Thymus (tissue), 11 donors: Measurements from ENCODE around the gene BCKDHB. TPM values are rescaled to one million over a fixed set of nuclear protein-coding genes. Genes with fewer than 3 reads are reported as not detected.
"Not testable (repeated sequence)": the region's sequence is repeated elsewhere in the genome, so short reads cannot be mapped to it uniquely, and the experiment has no call there.

ENCODE experiments used
- DNase-seq, 9 donors: peaks; one replicate each; pipeline ENCODE4 v3.0.0-alpha.2; 2013; ENCODE audit warnings: low spot score in 9 of 9, low read depth in 6 of 9, missing footprints in 1 of 9
- H3K27ac ChIP-seq, 2 donors: one replicate each; pipeline ENCODE4 v1.5.1; 2013; ENCODE audit warnings: control low read depth in 1 of 2, low read depth in 1 of 2, low read length in 1 of 2, mild to moderate bottlenecking in 1 of 2, moderate library complexity in 1 of 2
- H3K27me3 ChIP-seq, 2 donors: one replicate each; pipeline ENCODE4 v1.5.1; 2013; ENCODE audit warnings: low read length in 1 of 2; ENCODE audit not compliant: control insufficient read depth in 2 of 2, insufficient read depth in 1 of 2
- H3K36me3 ChIP-seq, 2 donors: one replicate each; pipeline ENCODE4 v1.5.1; 2013; ENCODE audit warnings: low read length in 1 of 2, mild to moderate bottlenecking in 1 of 2, moderate library complexity in 1 of 2; ENCODE audit not compliant: control insufficient read depth in 2 of 2, insufficient read depth in 2 of 2
- H3K4me1 ChIP-seq, 2 donors: one replicate each; pipeline ENCODE4 v1.5.1; 2013; ENCODE audit warnings: low read length in 2 of 2; ENCODE audit not compliant: control insufficient read depth in 2 of 2, insufficient read depth in 2 of 2
- H3K4me3 ChIP-seq, 2 donors: one replicate each; pipeline ENCODE4 v1.5.1; 2013; ENCODE audit warnings: low read length in 2 of 2, control low read depth in 1 of 2, mild to moderate bottlenecking in 1 of 2
- H3K9me3 ChIP-seq, 2 donors: one replicate each; pipeline ENCODE4 v1.5.1; 2013; ENCODE audit warnings: low read length in 1 of 2, mild to moderate bottlenecking in 1 of 2; ENCODE audit not compliant: control insufficient read depth in 2 of 2, insufficient read depth in 1 of 2
- WGBS: extraction: QIAGEN DNeasy Blood & Tissue Kit; methylation state at CpG from one replicate; pipeline ENCODE4 v1.1.7; 2013; 5-methylcytosine and 5-hydroxymethylcytosine counted together
- polyA plus RNA-seq: library from polyadenylated mRNA; stranded (reverse); fragments of 200-250 nt; gene quantifications from one replicate; pipeline ENCODE4 v1.2.3, GENCODE V29; 2013
- total RNA-seq: library from RNA; stranded (reverse); fragments of 120-200 nt; gene quantifications from one replicate; pipeline ENCODE4 v1.2.4, GENCODE V29; 2013
- donor health status: healthy.

The BCKDHB gene
- total and polyA plus RNA-seq, 2 donors, result 12.3 to 12.9 TPM

DNA sequence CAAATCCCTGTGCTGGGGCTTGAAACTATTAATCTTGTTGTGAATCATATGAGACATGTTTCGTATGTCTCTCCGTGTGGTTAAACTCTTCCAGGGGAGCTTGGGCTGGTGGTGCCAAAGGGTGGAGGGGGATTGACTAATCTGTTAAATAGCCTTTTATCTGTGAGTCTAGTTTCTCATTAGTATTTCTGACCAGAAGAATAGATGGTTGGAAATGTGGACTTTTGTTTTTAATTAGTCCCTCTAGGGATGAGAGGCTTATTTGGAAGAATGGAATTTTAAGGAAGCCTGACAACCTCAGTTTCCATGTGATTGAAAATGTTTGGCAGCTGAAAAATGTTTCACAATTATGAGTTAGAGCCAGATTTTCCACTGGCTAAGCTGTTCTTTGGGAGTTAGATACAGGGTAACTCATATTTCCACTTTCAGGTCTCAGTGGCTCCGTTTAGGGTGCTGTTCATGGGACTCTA is 117.3 kb downstream of the BCKDHB start:
- Histone ChIP-seq H3K9me3 (no peaks in the 10 kb centered on the region), H3K4me3 (no peak overlapping the region), H3K27me3 (no peaks in the 10 kb centered on the region), H3K36me3 (no peaks in the 10 kb centered on the region), H3K27ac (no peak overlapping the region), H3K4me1 (no peaks in the 10 kb centered on the region)
- 95% methylated on average over 3 of the region's 3 CpGs for WGBS
- no peak for DNase-seq

DNA sequence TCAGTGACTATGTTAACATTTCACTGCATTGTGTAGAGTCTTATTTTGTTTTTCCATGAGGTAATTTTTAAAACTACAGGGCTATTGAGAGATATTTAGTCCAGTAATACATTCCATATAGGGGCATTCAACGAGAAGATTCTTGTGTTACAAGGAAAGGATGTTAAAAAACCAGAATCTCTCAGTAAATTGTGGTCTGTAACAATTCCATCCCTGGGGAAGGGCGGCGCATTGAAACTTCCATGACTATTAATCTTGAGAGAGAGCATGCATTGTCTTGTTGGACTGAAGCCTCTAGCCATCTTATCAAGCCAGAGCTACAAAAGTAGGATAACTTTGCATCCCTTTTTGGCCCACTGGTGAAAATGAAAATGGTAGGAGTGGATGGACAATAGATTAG is 119.7 kb downstream of the BCKDHB start:
- H3K27me3 ChIP-seq, result no peaks in the 10 kb centered on the region
- H3K9me3 ChIP-seq, result no peaks in the 10 kb centered on the region
- 96% methylated on average over 3 of the region's 3 CpGs for WGBS
- H3K27ac ChIP-seq, result no peak overlapping the region
- H3K36me3 ChIP-seq, result no peaks in the 10 kb centered on the region
- no peaks in the 10 kb centered on the region for H3K4me1 ChIP-seq
- H3K4me3 ChIP-seq, result no peak overlapping the region
- DNase-seq, result no peak

DNA sequence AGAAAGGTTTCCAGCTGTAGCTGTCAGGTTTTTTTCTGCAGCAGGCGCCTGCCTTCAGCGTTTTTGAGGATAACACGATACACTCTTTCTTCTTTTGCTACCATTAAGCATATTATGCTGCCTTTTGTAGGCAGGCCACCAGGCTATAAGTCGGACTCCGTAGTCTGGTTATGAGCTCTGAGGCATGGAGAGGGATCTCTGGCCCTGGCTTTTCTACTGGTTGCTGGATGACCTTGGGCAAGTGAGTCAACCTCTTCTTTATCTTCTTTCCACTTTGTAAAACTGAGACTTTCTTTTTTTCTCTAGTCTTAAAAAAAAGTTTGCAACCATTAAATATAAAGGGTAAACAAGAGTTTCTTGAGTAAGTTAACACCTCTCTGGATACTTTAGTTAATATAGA is 120.2 kb downstream of the BCKDHB start:
- H3K36me3 ChIP-seq, result no peaks in the 10 kb centered on the region
- DNase-seq, result no peak
- H3K4me1 ChIP-seq, result no peaks in the 10 kb centered on the region
- no peak overlapping the region for H3K4me3 ChIP-seq
- WGBS, result 97% methylated on average over 5 of the region's 5 CpGs
- H3K27me3 ChIP-seq, result no peaks in the 10 kb centered on the region
- no peak overlapping the region for H3K27ac ChIP-seq
- no peaks in the 10 kb centered on the region for H3K9me3 ChIP-seq

DNA sequence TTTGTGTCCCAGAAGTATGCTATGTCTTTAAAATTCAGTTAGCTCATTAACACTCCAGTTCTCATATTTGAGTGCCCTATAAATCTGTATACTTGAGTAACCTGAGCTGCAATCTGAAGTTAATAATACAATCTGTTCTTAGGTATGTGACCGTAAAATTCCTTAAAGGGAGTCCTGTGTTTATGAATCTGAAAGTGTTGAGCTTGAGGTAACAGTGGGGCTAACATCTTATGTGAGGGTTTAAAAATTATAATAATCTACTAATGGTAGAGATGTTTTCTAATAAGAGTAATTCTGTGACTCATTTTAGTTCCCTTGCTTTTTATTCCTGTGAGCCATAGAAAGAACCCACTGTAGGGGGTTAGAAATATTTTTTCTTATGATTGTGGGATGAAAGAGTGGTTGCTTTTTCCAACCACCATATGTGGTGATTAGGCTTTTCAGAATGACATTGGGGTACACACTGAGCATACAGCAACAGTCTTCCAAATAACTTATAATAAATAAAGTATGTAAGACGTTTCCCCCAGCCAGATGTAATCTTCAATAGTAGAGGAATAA is 121.2 kb downstream of the BCKDHB start:
- WGBS, result 94% methylated on average over 2 of the region's 2 CpGs
- no peak overlapping the region for H3K4me3 ChIP-seq
- H3K27me3 ChIP-seq, result no peaks in the 10 kb centered on the region
- H3K36me3 ChIP-seq, result no peaks in the 10 kb centered on the region
- H3K27ac ChIP-seq, result no peak overlapping the region
- no peak for DNase-seq
- no peaks in the 10 kb centered on the region for H3K9me3 ChIP-seq
- no peaks in the 10 kb centered on the region for H3K4me1 ChIP-seq

- Histone ChIP-seq H3K9me3 (no peaks in the 10 kb centered on the region), H3K4me3 (no peak overlapping the region), H3K27me3 (no peaks in the 10 kb centered on the region), H3K27ac (no peak overlapping the region), H3K36me3 (no peaks in the 10 kb centered on the region), H3K4me1 (no peaks in the 10 kb centered on the region)
- WGBS, result 96% methylated on average over 1 of the region's 1 CpG
- DNase-seq, result no peak
Measured at GRCh38 chr6:80233262-80233661, 126.8 kb downstream of the BCKDHB start.

- 97% methylated on average over 5 of the region's 5 CpGs for WGBS
- H3K4me3 ChIP-seq, result no peak overlapping the region
- H3K27ac ChIP-seq, result no peak overlapping the region
- H3K9me3 ChIP-seq, result no peaks in the 10 kb centered on the region
- H3K36me3 ChIP-seq, result no peaks in the 10 kb centered on the region
- no peaks in the 10 kb centered on the region for H3K27me3 ChIP-seq
- DNase-seq, result no peak
- H3K4me1 ChIP-seq, result no peaks in the 10 kb centered on the region
Measured at GRCh38 chr6:80233958-80234357, 127.5 kb downstream of the BCKDHB start.

GRCh38 chr6:80234401-80234800 is 127.9 kb downstream of the BCKDHB start:
- Histone ChIP-seq H3K9me3 (no peaks in the 10 kb centered on the region), H3K27me3 (no peaks in the 10 kb centered on the region), H3K4me3 (no peak overlapping the region), H3K27ac (no peak overlapping the region), H3K4me1 (no peaks in the 10 kb centered on the region), H3K36me3 (no peaks in the 10 kb centered on the region)
- DNase-seq, result no peak
- WGBS, result 97% methylated on average over 2 of the region's 2 CpGs

DNA sequence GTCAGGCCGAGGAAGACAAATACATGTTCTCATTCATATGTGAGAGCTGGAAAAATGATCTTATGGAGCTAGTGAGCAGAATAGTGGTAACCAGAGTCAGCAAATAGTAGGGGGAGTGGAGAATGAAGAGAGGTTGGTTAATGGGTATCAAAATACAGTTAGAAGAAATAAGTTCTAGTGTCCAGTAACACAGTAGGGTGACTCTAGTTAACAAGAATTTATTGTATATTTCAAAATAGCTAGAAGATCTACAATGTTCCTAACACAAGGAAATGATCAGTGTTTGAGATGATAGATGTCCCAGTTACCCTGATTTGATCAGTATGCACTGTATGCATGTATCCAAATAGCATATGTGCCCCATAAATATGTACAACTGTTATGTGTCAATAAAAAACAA is 128.4 kb downstream of the BCKDHB start:
- DNase-seq, result no peak
- H3K9me3 ChIP-seq, result no peaks in the 10 kb centered on the region
- no peaks in the 10 kb centered on the region for H3K4me1 ChIP-seq
- H3K27ac ChIP-seq, result no peak overlapping the region
- H3K36me3 ChIP-seq, result no peaks in the 10 kb centered on the region
- H3K4me3 ChIP-seq, result no peak overlapping the region
- 99% methylated on average over 1 of the region's 1 CpG for WGBS
- no peaks in the 10 kb centered on the region for H3K27me3 ChIP-seq

DNA sequence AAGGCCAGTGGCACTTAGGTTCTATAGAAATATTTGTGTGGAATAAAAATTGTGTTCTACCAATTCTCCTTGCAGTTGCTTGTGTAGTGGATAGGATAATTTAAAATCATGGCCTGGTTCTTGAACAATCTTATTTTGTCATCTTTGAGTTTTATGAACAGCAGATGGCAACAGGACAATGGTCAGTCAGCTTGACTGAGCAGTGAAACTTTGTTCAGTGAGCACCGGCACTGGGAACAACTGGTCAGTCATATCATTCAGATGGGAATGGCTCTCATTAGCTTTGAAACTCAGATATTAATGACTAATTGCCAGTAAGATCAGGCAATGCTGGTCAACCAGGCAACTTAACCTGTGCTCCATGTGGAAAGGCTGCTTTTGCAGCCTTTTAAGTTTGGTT is 129.2 kb downstream of the BCKDHB start:
- no peak overlapping the region for H3K27ac ChIP-seq
- H3K9me3 ChIP-seq, result no peaks in the 10 kb centered on the region
- WGBS, result 98% methylated on average over 1 of the region's 1 CpG
- no peaks in the 10 kb centered on the region for H3K36me3 ChIP-seq
- H3K27me3 ChIP-seq, result no peaks in the 10 kb centered on the region
- no peak overlapping the region for H3K4me3 ChIP-seq
- no peak for DNase-seq
- no peaks in the 10 kb centered on the region for H3K4me1 ChIP-seq

DNA sequence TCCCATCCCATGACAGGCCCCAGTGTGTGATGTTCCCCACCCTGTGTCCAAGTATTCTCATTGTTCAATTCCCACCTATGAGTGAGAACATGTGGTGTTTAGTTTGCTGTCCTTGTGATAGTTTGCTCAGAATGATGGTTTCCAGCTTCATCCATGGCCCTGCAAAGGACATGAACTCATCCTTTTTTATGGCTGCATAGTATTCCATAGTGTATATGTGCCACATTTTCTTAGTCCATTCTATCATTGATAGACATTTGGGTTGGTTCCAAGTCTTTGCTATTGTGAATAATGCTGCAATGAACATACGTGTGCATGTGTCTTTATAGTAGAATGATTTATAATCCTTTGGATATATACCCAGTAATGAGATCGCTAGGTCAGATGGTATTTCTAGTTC is 132.3 kb downstream of the BCKDHB start:
- not testable (repeated sequence) for DNase-seq, H3K4me1 ChIP-seq, H3K9me3 ChIP-seq, H3K36me3 ChIP-seq, H3K27ac ChIP-seq, H3K27me3 ChIP-seq, H3K4me3 ChIP-seq
- 99% methylated on average over 2 of the region's 2 CpGs for WGBS
